Panc1 (cell line): ENCODE data around the gene UBL5. TPM values are rescaled to one million over a fixed set of nuclear protein-coding genes. Genes with fewer than 3 reads are reported as not detected.
A peak's percentile ranks its signal among the peaks of the same experiment; 100 is the strongest.

ENCODE experiments used
- ATAC-seq: fragments of 200-7000 bp; cut with Tn5 transposase; 2 replicates; pipeline ENCODE4 v1.9.1; 2020; ENCODE audit warnings: mild to moderate bottlenecking, moderate library complexity
- BruUV-seq: library from RNA; stranded (reverse); fragments of 400-500 nt; replicated peaks from 2 replicates; lab custom pipeline; 2021; lab: Mats Ljungman, UMichigan
- CTCF ChIA-PET: fragments of 300-600 bp; sonication (Branson Sonifier 250); formaldehyde crosslinking; loops from one replicate; lab custom pipeline; 2022; ENCODE audit warnings: antibody characterized with exemption; lab: Charles Lee
- POLR2A ChIA-PET: fragments of 300-600 bp; sonication (Branson Sonifier 250); formaldehyde crosslinking; loops from one replicate; lab custom pipeline; 2022; ENCODE audit warnings: antibody characterized with exemption; lab: Charles Lee
- DNase-seq: peaks from one replicate; pipeline ENCODE4 v3.0.0-alpha.2; 2010; ENCODE audit warnings: low read depth, low spot score
- H3K27ac ChIP-seq: 2 replicates; pipeline ENCODE4 v1.5.1; 2011; ENCODE audit warnings: mild to moderate bottlenecking, low read length, inconsistent platforms
- H3K27me3 ChIP-seq: fragments of 200-500 bp; sonication (Bioruptor generic); 2 replicates; pipeline ENCODE4 v1.6.0; 2014; ENCODE audit warnings: low read length, inconsistent platforms; ENCODE audit not compliant: control insufficient read depth, insufficient read depth
- H3K36me3 ChIP-seq: fragments of 200-500 bp; sonication (Bioruptor generic); 2 replicates; pipeline ENCODE4 v1.5.1; 2014; ENCODE audit warnings: inconsistent platforms, mild to moderate bottlenecking, low read length, moderate library complexity; ENCODE audit not compliant: control insufficient read depth, insufficient read depth
- H3K4me1 ChIP-seq: 2 replicates; pipeline ENCODE4 v1.5.1; 2011; ENCODE audit warnings: inconsistent platforms, mild to moderate bottlenecking, low read length, moderate library complexity; ENCODE audit not compliant: control insufficient read depth, insufficient read depth
- H3K4me3 ChIP-seq, 2 experiments: 2 replicates each; pipeline ENCODE4 v1.5.1; 2011 to 2012; ENCODE audit warnings: low read depth in 2 of 2, low read length in 2 of 2, mild to moderate bottlenecking in 2 of 2, inconsistent platforms in 1 of 2, moderate library complexity in 1 of 2
- H3K9me3 ChIP-seq: fragments of 200-500 bp; sonication (Bioruptor generic); 2 replicates; pipeline ENCODE4 v1.5.1; 2014; ENCODE audit warnings: low read depth, mild to moderate bottlenecking, inconsistent platforms, low read length, moderate library complexity; ENCODE audit not compliant: control insufficient read depth, insufficient read depth
- POLR2AphosphoS5 ChIP-seq: IDR thresholded peaks from 2 replicates; pipeline ENCODE4 v1.6.1; 2012; ENCODE audit warnings: mild to moderate bottlenecking, low read depth, low read length, moderate library complexity
- SIN3A ChIP-seq: IDR thresholded peaks from 2 replicates; pipeline ENCODE4 v1.6.1; 2012; ENCODE audit warnings: low read depth, mild to moderate bottlenecking, low read length, moderate library complexity, borderline replicate concordance; ENCODE audit not compliant: insufficient read depth
- TCF7L2 ChIP-seq: IDR thresholded peaks from 2 replicates; pipeline ENCODE4 v1.6.1; 2011; ENCODE audit warnings: mild to moderate bottlenecking, low read depth, low read length, inconsistent platforms
- in situ Hi-C: cut with HindIII; loops from 2 replicates; pipeline ENCODE4 v1.10.0; 2016; ENCODE audit warnings: low sequenced_read_pairs, low pct_unique_long_range_greater_than_20kb
- intact Hi-C: fragments of 100-400 bp; cut with micrococcal nuclease; formaldehyde crosslinking; loops from one replicate; pipeline ENCODE4 v1.10.0; 2022; ENCODE audit not compliant: unreplicated experiment
- total RNA-seq: library from RNA; stranded (reverse); gene quantifications from one replicate; pipeline ENCODE4 v1.2.1, GENCODE V29; 2021; ENCODE audit not compliant: unreplicated experiment
- TF ChIP-seq, protein P1 (sequence below): fragments of 450-650 bp; IDR thresholded peaks from 2 replicates; pipeline ENCODE4 v1.5.1; 2017; ENCODE audit warnings: mild to moderate bottlenecking
- TF ChIP-seq, protein P2 (sequence below), 2 experiments: IDR thresholded peaks; 2 replicates each; pipeline ENCODE4 v1.6.1; 2011 to 2012; ENCODE audit warnings: low read depth in 2 of 2, control low read depth in 1 of 2, low read length in 1 of 2, mild to moderate bottlenecking in 1 of 2, moderate library complexity in 1 of 2; ENCODE audit not compliant: insufficient read depth in 1 of 2

Gene UBL5
- total RNA-seq, 1 experiment from 2014 or later = 379 TPM

GRCh38 chr19:9877780-9878510 is 50.2 kb downstream of the UBL5 start:
- ATAC-seq (peak; percentile 62; the same call in 1 of the 2 replicates), DNase-seq (no peak)
- Histone ChIP-seq H3K9me3 (no peaks in the 10 kb centered on the region), H3K4me1 (peaks cover 3% of the 10 kb centered on the region; the same call in 1 of the 2 replicates), H3K27ac (no peak overlapping the region), H3K36me3 (no peaks in the 10 kb centered on the region), H3K27me3 (no peaks in the 10 kb centered on the region), H3K4me3 (no peak overlapping the region)
- in situ Hi-C loops = no loop called here
- ChIA-PET POLR2A (interaction anchor here (0.6 kb wide), 1 partner anchor 46 kb away, joined by 9 read pairs; no protein-coding TSS in a partner anchor), CTCF (no interaction called here)
- BruUV-seq = no TSS peak
- TF ChIP-seq, protein P1, sequence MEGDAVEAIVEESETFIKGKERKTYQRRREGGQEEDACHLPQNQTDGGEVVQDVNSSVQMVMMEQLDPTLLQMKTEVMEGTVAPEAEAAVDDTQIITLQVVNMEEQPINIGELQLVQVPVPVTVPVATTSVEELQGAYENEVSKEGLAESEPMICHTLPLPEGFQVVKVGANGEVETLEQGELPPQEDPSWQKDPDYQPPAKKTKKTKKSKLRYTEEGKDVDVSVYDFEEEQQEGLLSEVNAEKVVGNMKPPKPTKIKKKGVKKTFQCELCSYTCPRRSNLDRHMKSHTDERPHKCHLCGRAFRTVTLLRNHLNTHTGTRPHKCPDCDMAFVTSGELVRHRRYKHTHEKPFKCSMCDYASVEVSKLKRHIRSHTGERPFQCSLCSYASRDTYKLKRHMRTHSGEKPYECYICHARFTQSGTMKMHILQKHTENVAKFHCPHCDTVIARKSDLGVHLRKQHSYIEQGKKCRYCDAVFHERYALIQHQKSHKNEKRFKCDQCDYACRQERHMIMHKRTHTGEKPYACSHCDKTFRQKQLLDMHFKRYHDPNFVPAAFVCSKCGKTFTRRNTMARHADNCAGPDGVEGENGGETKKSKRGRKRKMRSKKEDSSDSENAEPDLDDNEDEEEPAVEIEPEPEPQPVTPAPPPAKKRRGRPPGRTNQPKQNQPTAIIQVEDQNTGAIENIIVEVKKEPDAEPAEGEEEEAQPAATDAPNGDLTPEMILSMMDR = no peak
- TF ChIP-seq SIN3A (no peak), POLR2AphosphoS5 (no peak), TCF7L2 (no peak)
- TF ChIP-seq, protein P2, sequence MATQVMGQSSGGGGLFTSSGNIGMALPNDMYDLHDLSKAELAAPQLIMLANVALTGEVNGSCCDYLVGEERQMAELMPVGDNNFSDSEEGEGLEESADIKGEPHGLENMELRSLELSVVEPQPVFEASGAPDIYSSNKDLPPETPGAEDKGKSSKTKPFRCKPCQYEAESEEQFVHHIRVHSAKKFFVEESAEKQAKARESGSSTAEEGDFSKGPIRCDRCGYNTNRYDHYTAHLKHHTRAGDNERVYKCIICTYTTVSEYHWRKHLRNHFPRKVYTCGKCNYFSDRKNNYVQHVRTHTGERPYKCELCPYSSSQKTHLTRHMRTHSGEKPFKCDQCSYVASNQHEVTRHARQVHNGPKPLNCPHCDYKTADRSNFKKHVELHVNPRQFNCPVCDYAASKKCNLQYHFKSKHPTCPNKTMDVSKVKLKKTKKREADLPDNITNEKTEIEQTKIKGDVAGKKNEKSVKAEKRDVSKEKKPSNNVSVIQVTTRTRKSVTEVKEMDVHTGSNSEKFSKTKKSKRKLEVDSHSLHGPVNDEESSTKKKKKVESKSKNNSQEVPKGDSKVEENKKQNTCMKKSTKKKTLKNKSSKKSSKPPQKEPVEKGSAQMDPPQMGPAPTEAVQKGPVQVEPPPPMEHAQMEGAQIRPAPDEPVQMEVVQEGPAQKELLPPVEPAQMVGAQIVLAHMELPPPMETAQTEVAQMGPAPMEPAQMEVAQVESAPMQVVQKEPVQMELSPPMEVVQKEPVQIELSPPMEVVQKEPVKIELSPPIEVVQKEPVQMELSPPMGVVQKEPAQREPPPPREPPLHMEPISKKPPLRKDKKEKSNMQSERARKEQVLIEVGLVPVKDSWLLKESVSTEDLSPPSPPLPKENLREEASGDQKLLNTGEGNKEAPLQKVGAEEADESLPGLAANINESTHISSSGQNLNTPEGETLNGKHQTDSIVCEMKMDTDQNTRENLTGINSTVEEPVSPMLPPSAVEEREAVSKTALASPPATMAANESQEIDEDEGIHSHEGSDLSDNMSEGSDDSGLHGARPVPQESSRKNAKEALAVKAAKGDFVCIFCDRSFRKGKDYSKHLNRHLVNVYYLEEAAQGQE (IDR thresholded peaks at IDR 0.05; ENCODE audit: insufficient read depth in 1 of 2, low read depth in 2 of 2, low read length in 1 of 2) = no peak
- intact Hi-C loops = no loop called here

GRCh38 chr19:9878511-9879196 is 50.9 kb downstream of the UBL5 start:
- no peak for ATAC-seq
- TF ChIP-seq, protein P2 (IDR thresholded peaks at IDR 0.05; ENCODE audit: insufficient read depth in 1 of 2, low read depth in 2 of 2, low read length in 1 of 2) = no peak
- TF ChIP-seq SIN3A (no peak), TCF7L2 (no peak)
- TF ChIP-seq, protein P1 = no peak
- H3K36me3 ChIP-seq = no peaks in the 10 kb centered on the region
- no TSS peak for BruUV-seq
- intact Hi-C loops = no loop called here
- ChIA-PET CTCF (no interaction called here), POLR2A (interaction anchor here (0.6 kb wide), 1 partner anchor 46 kb away, joined by 9 read pairs; no protein-coding TSS in a partner anchor)
- in situ Hi-C loops = no loop called here
- no peak overlapping the region for H3K27ac ChIP-seq
- H3K4me1 ChIP-seq = peaks cover 6% of the 10 kb centered on the region; the same call in 1 of the 2 replicates
- H3K4me3 ChIP-seq = no peak overlapping the region
- H3K9me3 ChIP-seq = no peaks in the 10 kb centered on the region
- DNase-seq = no peak
- no peaks in the 10 kb centered on the region for H3K27me3 ChIP-seq
